Upper lobe of left lung (tissue), 4 donors: ENCODE data around the gene DLGAP4.

Experiments used
- CTCF ChIP-seq, 6 experiments: fragments of 450-650 bp in 4 of 6; fragments of 200-600 bp in 2 of 6; sonication (generic) in 2 of 6; IDR thresholded peaks; one replicate each; pipeline ENCODE4 v1.5.1; 2016 to 2019; ENCODE audit warnings: antibody characterized with exemption in 6 of 6
- EP300 ChIP-seq, 4 donors: sonication (generic); formaldehyde crosslinking; IDR thresholded peaks; one replicate each; pipeline ENCODE4 v1.5.1; 2017; ENCODE audit warnings: antibody characterized with exemption in 4 of 4, control low read depth in 2 of 4

GRCh38 chr20:36441416-36441815, 135.3 kb downstream of the DLGAP4 start:
- TF ChIP-seq CTCF (IDR thresholded peaks at IDR 0.05) (no peak), EP300 (IDR thresholded peaks at IDR 0.05) (no peak)
